ENCODE data around the gene ILF2. TPM values are rescaled to one million over a fixed set of nuclear protein-coding genes. Genes with fewer than 3 reads are reported as not detected.

ILF2 gene
- total and polyA plus RNA-seq, 2 of the 13 experiments (the other 11 are each of a cell fraction or from before 2014, with no cell fraction given) = 292 to 366 TPM

DNA sequence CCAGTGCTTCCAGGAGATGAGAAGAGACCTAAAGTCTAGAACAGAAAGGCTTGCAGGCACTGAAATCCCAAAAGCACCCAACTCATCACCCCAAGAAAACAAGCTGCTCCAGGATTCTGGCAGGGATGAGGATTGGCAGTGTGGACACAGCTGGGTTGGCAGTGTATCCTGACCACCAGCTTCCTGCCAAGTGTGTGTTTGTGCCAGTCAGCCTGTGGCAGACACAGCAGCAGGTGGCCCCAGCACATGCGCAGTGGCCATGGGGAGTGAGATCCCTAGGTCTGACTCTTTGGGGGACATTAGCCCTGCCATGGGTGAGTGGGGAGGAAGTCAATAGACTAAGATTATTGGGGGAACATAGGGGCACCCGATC lies 20.9 kb downstream of the ILF2 start:
- Histone ChIP-seq H3K27ac (ENCODE audit: extremely low read length, insufficient read depth, low read length) (no peak overlapping the region), H3K36me3 (replicated peaks in 1 of 2; ENCODE audit: control insufficient read depth in 1 of 2, insufficient read depth in 2 of 2, low read length in 2 of 2) (peaks cover 3 to 13% of the 10 kb centered on the region in 2 experiments), H3K79me2 (ENCODE audit: insufficient read depth, low read length) (no peaks in the 10 kb centered on the region), H4K20me1 (ENCODE audit: insufficient read depth, low read length) (no peaks in the 10 kb centered on the region; the same call in 1 of the 2 replicates), H3K27me3 (ENCODE audit: control insufficient read depth in 1 of 2, insufficient read depth in 2 of 2, low read length in 2 of 2) (no peaks in the 10 kb centered on the region), H3K9me3 (ENCODE audit: low read length) (no peaks in the 10 kb centered on the region), H3K9ac (ENCODE audit: insufficient read depth, low read depth, low read length) (no peak overlapping the region), H3K4me2 (ENCODE audit: low read depth, low read length) (no peak overlapping the region), H3K4me3 (replicated peaks in 1 of 3; ENCODE audit: insufficient read depth in 1 of 3, low read depth in 2 of 3, low read length in 3 of 3) (no peak overlapping the region), H2AFZ (ENCODE audit: low read length) (no peak overlapping the region), H3K4me1 (ENCODE audit: insufficient read depth, low read length) (peaks cover 23% of the 10 kb centered on the region)
- POLR2A ChIA-PET = interaction anchor here (1.4 to 4.6 kb wide), 3 partner anchors 9 to 15 kb away, joined by 5 to 36 read pairs (median 18); partner anchors contain the start of genes CHTOP and SNAPIN
- in situ Hi-C loops (cut with HindIII; ENCODE audit: extremely low pct_ligation_motif_present, low pct_unique_long_range_greater_than_20kb) = no loop called here
- CTCF ChIA-PET (ENCODE audit: low intra/inter-chr PET ratio, low total read pairs) = no interaction called here
- intact Hi-C loops (cut with micrococcal nuclease; ENCODE audit: unreplicated experiment) = no loop called here
- WGBS (ENCODE audit: low lambda C conversion rate) = 45% methylated on average over 2 of the region's 2 CpGs
- no peak for DNase-seq (ENCODE audit: low spot score)
- ATAC-seq = peak; percentile 52
- no TSS peak for BruUV-seq (replicated peaks)
- no peak for FAIRE-seq
- TF ChIP-seq, protein P1, sequence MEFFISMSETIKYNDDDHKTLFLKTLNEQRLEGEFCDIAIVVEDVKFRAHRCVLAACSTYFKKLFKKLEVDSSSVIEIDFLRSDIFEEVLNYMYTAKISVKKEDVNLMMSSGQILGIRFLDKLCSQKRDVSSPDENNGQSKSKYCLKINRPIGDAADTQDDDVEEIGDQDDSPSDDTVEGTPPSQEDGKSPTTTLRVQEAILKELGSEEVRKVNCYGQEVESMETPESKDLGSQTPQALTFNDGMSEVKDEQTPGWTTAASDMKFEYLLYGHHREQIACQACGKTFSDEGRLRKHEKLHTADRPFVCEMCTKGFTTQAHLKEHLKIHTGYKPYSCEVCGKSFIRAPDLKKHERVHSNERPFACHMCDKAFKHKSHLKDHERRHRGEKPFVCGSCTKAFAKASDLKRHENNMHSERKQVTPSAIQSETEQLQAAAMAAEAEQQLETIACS (CRISPR knock-in tag; IDR thresholded peaks at IDR 0.05) = no peak
- no peak for TF ChIP-seq SNAI1 (CRISPR knock-in tag; IDR thresholded peaks at IDR 0.05; ENCODE audit: borderline replicate concordance)
- TF ChIP-seq, protein P2, sequence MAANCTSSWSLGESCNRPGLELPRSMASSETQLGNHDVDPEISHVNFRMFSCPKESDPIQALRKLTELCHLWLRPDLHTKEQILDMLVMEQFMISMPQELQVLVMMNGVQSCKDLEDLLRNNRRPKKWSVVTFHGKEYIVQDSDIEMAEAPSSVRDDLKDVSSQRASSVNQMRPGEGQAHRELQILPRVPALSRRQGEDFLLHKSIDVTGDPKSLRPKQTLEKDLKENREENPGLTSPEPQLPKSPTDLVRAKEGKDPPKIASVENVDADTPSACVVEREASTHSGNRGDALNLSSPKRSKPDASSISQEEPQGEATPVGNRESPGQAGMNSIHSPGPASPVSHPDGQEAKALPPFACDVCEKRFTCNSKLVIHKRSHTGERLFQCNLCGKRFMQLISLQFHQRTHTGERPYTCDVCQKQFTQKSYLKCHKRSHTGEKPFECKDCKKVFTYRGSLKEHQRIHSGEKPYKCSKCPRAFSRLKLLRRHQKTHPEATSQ (CRISPR knock-in tag; IDR thresholded peaks at IDR 0.05; ENCODE audit: borderline replicate concordance) = no peak
- TF ChIP-seq ZNF563 (CRISPR knock-in tag; IDR thresholded peaks at IDR 0.05) = no peak
- no peak for TF ChIP-seq ZNF816 (CRISPR knock-in tag; IDR thresholded peaks at IDR 0.05; ENCODE audit: borderline replicate concordance)
- TF ChIP-seq, protein P3, sequence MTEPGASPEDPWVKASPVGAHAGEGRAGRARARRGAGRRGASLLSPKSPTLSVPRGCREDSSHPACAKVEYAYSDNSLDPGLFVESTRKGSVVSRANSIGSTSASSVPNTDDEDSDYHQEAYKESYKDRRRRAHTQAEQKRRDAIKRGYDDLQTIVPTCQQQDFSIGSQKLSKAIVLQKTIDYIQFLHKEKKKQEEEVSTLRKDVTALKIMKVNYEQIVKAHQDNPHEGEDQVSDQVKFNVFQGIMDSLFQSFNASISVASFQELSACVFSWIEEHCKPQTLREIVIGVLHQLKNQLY (CRISPR knock-in tag; IDR thresholded peaks at IDR 0.05) = no peak
- TF ChIP-seq, protein P4, sequence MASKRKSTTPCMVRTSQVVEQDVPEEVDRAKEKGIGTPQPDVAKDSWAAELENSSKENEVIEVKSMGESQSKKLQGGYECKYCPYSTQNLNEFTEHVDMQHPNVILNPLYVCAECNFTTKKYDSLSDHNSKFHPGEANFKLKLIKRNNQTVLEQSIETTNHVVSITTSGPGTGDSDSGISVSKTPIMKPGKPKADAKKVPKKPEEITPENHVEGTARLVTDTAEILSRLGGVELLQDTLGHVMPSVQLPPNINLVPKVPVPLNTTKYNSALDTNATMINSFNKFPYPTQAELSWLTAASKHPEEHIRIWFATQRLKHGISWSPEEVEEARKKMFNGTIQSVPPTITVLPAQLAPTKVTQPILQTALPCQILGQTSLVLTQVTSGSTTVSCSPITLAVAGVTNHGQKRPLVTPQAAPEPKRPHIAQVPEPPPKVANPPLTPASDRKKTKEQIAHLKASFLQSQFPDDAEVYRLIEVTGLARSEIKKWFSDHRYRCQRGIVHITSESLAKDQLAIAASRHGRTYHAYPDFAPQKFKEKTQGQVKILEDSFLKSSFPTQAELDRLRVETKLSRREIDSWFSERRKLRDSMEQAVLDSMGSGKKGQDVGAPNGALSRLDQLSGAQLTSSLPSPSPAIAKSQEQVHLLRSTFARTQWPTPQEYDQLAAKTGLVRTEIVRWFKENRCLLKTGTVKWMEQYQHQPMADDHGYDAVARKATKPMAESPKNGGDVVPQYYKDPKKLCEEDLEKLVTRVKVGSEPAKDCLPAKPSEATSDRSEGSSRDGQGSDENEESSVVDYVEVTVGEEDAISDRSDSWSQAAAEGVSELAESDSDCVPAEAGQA (IDR thresholded peaks at IDR 0.05; ENCODE audit: low read depth) = no peak
- TF ChIP-seq, protein P4 (CRISPR knock-in tag; IDR thresholded peaks at IDR 0.05; ENCODE audit: borderline replicate concordance) = no peak
- TF ChIP-seq, protein P5, sequence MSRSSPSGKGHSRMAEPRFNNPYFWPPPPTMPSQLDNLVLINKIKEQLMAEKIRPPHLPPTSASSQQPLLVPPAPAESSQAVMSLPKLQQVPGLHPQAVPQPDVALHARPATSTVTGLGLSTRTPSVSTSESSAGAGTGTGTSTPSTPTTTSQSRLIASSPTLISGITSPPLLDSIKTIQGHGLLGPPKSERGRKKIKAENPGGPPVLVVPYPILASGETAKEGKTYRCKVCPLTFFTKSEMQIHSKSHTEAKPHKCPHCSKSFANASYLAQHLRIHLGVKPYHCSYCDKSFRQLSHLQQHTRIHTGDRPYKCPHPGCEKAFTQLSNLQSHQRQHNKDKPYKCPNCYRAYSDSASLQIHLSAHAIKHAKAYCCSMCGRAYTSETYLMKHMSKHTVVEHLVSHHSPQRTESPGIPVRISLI (CRISPR knock-in tag; IDR thresholded peaks at IDR 0.05; ENCODE audit: borderline replicate concordance) = no peak
- no peak for TF ChIP-seq PCBP1 (IDR thresholded peaks at IDR 0.05; ENCODE audit: borderline replicate concordance, low read depth, low read length)
- TF ChIP-seq, protein P6, sequence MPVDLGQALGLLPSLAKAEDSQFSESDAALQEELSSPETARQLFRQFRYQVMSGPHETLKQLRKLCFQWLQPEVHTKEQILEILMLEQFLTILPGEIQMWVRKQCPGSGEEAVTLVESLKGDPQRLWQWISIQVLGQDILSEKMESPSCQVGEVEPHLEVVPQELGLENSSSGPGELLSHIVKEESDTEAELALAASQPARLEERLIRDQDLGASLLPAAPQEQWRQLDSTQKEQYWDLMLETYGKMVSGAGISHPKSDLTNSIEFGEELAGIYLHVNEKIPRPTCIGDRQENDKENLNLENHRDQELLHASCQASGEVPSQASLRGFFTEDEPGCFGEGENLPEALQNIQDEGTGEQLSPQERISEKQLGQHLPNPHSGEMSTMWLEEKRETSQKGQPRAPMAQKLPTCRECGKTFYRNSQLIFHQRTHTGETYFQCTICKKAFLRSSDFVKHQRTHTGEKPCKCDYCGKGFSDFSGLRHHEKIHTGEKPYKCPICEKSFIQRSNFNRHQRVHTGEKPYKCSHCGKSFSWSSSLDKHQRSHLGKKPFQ (CRISPR knock-in tag; IDR thresholded peaks at IDR 0.05; ENCODE audit: insufficient replicate concordance) = no peak
